Breast epithelium (tissue), 3 donors: Measurements from ENCODE around the gene MAP6D1.

ENCODE experiments used
- POLR2A ChIP-seq: fragments of 450-650 bp; IDR thresholded peaks from one replicate; pipeline ENCODE4 v1.6.1; 2016; ENCODE audit warnings: antibody characterized with exemption, mild to moderate bottlenecking, moderate library complexity
- POLR2AphosphoS5 ChIP-seq, 3 donors: sonication (generic); formaldehyde crosslinking; IDR thresholded peaks; one replicate each; pipeline ENCODE4 v1.6.1; 2017; ENCODE audit warnings: antibody characterized with exemption in 3 of 3
- TF ChIP-seq, protein P1 (sequence below), 3 donors: fragments of 450-650 bp; IDR thresholded peaks; one replicate each; pipeline ENCODE4 v1.5.1; 2016 to 2017; ENCODE audit warnings: antibody characterized with exemption in 3 of 3, mild to moderate bottlenecking in 3 of 3, moderate library complexity in 3 of 3

DNA sequence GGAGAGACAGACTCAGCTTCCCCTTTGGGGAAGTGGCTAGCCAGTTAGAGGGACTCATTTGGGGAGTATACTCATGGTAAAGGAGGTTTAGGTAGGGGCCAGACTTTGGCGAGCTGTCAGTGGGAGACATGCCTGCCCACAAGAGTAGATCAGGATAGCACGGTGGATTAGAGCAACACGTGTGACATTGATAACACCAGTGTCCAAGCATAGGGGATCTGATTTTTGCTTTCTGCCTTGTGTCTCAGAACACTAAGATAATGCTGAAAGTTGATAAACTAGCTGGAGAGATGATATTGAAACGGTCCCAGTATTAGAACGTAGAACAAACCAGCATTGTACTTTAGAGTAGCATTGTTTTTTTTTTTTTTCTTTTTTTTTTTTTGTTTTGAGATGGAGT is 25.9 kb downstream of the MAP6D1 start:
- TF ChIP-seq, protein P1, sequence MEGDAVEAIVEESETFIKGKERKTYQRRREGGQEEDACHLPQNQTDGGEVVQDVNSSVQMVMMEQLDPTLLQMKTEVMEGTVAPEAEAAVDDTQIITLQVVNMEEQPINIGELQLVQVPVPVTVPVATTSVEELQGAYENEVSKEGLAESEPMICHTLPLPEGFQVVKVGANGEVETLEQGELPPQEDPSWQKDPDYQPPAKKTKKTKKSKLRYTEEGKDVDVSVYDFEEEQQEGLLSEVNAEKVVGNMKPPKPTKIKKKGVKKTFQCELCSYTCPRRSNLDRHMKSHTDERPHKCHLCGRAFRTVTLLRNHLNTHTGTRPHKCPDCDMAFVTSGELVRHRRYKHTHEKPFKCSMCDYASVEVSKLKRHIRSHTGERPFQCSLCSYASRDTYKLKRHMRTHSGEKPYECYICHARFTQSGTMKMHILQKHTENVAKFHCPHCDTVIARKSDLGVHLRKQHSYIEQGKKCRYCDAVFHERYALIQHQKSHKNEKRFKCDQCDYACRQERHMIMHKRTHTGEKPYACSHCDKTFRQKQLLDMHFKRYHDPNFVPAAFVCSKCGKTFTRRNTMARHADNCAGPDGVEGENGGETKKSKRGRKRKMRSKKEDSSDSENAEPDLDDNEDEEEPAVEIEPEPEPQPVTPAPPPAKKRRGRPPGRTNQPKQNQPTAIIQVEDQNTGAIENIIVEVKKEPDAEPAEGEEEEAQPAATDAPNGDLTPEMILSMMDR (IDR thresholded peaks at IDR 0.05) = no peak
- TF ChIP-seq POLR2A (no peak), POLR2AphosphoS5 (IDR thresholded peaks at IDR 0.05) (no peak)
